VCaP (cell line): Measurements from ENCODE around the gene NKG7.

Experiments
- H3K27ac ChIP-seq: fragments of 450-650 bp; 2 replicates; pipeline ENCODE4 v1.5.1; 2017
- TF ChIP-seq, protein P1 (sequence below): fragments of 450-650 bp; conservative IDR thresholded peaks from 2 replicates; pipeline ENCODE4 v1.5.1; 2017; ENCODE audit warnings: mild to moderate bottlenecking, moderate library complexity

NKG7 gene

DNA sequence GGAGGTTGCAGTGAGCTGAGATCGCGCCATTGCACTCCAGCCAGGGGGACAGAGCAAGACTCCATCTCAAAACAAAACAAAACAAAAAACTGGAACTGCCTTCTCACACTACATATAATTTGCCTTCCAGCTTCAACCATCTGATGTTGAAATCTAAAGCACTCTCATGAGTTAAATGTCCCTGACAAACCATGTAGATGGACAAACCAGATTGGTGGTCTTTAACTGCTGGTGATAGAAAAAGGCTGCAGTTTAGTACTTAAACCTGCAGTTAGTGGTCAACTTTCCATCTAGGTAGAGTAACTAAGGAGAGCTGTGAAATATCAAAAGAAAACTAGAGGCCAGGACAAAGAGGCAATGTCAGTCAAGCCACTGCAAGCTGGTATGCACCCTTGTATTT lies 23.7 kb upstream of the NKG7 start:
- no peak overlapping the region for H3K27ac ChIP-seq

DNA sequence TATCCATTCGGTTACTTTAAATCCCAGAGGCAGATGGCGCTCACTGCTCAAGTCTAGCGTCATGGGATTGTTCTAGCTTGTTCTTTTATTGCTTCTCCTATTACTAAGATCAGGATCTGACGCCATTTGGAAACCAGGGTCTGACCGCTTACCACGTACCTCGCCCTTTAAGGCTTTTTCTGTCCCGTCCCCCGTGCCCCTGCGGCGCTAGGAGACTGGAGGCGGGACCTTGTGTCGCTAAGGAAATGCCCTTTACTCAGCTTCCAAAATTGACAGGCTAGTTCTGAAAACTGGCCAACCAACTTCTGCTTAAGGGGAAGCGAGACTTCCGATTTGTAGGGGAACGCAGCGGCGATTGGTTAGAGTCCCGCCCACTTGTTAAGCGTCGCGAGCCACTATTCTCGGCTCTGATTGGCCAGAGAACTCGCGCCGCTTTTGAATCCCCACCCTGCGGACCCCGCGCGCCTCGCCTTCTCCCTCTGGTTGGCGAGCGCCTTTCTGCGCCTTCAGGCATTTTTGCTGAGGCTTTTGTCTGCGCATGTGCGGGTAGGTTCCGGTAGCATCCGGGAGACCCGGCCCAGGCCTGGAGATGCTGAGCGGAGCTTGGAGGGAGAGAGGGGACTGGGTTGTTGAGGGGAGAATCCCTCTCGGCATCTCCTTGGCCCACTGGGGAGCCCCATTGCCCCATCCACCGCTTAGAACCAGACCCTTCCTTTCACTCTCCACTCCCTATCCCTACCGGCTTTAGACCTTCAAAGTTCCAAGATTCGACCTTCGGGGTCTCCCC lies 21.8 kb upstream of the NKG7 start:
- TF ChIP-seq, protein P1, sequence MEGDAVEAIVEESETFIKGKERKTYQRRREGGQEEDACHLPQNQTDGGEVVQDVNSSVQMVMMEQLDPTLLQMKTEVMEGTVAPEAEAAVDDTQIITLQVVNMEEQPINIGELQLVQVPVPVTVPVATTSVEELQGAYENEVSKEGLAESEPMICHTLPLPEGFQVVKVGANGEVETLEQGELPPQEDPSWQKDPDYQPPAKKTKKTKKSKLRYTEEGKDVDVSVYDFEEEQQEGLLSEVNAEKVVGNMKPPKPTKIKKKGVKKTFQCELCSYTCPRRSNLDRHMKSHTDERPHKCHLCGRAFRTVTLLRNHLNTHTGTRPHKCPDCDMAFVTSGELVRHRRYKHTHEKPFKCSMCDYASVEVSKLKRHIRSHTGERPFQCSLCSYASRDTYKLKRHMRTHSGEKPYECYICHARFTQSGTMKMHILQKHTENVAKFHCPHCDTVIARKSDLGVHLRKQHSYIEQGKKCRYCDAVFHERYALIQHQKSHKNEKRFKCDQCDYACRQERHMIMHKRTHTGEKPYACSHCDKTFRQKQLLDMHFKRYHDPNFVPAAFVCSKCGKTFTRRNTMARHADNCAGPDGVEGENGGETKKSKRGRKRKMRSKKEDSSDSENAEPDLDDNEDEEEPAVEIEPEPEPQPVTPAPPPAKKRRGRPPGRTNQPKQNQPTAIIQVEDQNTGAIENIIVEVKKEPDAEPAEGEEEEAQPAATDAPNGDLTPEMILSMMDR, result peak; percentile 24; the same call in 1 of the 2 replicates
- peak overlapping the region; percentile 85 for H3K27ac ChIP-seq

More for the DNA sequence above, 23.7 kb upstream of the NKG7 start:
- TF ChIP-seq, protein P1, result no peak

DNA sequence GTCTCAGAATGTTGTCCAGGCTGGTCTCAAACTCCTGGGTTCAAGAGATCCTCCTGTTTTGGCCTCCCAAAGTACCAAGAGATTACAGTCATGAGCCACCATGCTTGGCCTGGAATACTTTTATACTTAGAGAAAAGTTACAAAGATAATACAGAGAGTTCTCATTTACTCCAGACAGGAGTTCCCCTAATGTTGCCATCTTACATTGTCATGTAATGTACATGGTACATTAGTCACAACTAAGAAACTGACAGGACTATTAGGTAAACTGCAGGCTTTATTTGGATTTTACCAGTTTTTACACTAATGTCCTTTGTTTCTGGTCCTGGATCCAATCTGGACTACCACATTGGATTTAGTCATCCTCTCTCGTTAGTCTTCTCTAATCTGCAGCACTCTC lies 20.2 kb upstream of the NKG7 start:
- TF ChIP-seq, protein P1, result no peak
- H3K27ac ChIP-seq, result no peak overlapping the region

DNA sequence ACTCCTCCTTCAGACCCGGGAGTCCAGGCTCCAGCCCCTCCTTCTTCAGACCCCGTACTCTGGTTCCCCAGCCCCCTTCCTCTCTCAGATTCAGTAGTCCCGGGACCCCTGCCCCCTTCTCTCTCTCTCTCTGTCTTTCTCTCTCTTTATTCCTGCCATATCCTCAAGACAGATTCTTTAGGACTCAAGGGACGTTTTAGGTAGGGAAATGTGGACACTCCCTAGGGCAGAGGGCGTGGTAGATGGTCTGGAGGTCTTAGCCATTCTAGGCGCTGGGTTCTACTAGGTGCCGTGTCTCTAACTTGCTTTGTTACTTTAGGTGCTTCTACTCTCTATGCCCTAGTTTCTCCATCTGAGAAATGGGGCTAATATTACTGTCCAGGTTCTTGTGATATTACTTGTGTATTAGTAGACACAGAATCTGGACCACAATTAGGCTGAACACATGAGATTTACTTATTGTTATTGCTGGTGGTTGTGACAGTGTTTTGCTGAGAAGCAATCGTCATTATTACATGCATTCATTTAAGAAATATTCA lies 18.7 kb upstream of the NKG7 start:
- no peak overlapping the region for H3K27ac ChIP-seq
- TF ChIP-seq, protein P1, result no peak

DNA sequence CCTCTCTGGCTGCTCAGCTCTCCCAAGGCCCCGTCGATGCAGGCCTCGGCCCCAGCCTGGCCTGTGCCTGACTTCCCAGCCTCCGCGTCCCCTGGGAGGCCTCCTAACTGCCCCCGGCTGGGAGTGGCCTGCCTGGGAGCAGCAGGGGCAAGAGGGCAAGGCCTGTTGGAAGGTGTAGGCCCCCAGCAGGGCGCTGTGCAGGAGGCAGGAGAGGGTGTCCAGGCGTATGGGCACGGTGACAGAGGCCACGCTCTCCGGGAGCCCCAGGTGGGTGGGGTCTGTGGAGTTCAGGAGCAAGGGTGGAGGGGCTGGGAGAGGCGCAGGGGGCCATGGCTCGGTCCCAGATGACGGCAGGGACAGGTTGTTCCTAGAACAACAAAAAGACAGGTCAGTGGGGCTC lies 16.7 kb upstream of the NKG7 start:
- H3K27ac ChIP-seq, result no peak overlapping the region
- TF ChIP-seq, protein P1, result no peak

DNA sequence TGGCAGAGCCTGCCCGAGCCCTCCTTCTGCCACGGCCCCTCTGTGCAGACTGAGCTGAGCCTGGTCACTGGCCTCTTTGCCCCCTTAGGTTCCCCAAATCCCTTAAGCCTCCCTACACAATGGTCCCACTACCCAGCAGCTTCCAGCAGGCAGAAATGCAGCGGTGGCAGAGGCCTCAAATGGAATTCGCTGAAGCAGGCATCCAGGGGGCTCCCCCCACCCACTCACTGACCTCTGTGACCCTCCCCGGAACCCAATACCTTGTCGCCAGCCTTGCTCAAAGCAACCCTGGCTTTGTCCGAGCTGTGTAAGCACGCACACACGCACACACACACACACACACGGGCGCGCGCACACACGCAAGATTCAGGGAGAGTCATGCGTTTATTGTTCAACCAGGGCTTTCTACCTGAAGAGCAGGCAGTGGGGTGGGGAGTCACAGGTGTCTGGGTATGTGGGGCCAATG lies 15.5 kb upstream of the NKG7 start, which contains the start of gene LIM2:
TSS of gene LIM2 (minus strand) at position 51 of the 466 bp plus-strand sequence. CDS start 531 bp downstream, outside the sequence.
- H3K27ac ChIP-seq, result no peak within 1 kb of the TSS
- TF ChIP-seq, protein P1, result no peak

DNA sequence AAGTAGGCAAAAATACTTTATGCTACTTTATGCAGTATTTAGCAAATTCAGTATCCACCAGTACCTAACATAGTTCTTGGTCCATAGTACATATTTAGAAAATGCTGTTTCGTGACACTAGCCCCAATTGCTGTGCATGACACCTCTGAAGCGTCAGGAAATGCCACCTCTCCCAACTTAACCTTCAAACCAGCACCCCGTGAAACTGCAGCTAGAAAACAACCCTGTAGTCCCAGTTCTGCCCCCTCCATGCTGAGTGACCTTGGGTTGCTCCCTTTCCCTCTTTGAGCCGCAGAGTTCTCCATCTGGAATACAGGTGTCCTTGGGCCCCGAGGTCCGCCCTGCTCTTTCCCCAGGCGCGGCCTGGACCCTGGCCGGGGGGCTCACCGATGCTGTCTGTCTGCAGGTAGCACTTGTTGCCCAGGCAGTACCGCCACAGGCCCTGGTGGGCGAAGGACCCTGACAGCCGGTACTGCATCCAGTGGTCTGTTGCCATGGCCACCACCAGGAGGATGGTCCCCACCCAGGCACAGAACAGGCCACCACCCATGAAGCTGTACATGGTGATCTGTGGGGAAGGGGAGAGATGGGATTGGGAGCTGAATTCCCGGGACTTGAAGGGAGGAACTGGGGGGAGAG lies 14.5 kb upstream of the NKG7 start:
- no peak overlapping the region for H3K27ac ChIP-seq
- TF ChIP-seq, protein P1, result no peak
